ENCODE data around the gene RSPH6A. TPM values are rescaled to one million over a fixed set of nuclear protein-coding genes. Genes with fewer than 3 reads are reported as not detected.

The RSPH6A gene
- total RNA-seq, 1 experiment from 2014 or later = 0.52 TPM

GRCh38 chr19:45823182-45823581 lies 8.1 kb upstream of the RSPH6A start:
- TF ChIP-seq, protein P1, sequence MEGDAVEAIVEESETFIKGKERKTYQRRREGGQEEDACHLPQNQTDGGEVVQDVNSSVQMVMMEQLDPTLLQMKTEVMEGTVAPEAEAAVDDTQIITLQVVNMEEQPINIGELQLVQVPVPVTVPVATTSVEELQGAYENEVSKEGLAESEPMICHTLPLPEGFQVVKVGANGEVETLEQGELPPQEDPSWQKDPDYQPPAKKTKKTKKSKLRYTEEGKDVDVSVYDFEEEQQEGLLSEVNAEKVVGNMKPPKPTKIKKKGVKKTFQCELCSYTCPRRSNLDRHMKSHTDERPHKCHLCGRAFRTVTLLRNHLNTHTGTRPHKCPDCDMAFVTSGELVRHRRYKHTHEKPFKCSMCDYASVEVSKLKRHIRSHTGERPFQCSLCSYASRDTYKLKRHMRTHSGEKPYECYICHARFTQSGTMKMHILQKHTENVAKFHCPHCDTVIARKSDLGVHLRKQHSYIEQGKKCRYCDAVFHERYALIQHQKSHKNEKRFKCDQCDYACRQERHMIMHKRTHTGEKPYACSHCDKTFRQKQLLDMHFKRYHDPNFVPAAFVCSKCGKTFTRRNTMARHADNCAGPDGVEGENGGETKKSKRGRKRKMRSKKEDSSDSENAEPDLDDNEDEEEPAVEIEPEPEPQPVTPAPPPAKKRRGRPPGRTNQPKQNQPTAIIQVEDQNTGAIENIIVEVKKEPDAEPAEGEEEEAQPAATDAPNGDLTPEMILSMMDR (IDR thresholded peaks at IDR 0.05; ENCODE audit: unreplicated experiment) = no peak
- Mint-ChIP-seq H3K4me3 (ENCODE audit: low read depth, unreplicated experiment) (no peak overlapping the region), H3K36me3 (ENCODE audit: insufficient read depth, unreplicated experiment) (peaks cover 65% of the 10 kb centered on the region), H3K27ac (ENCODE audit: unreplicated experiment) (no peak overlapping the region), H3K4me1 (ENCODE audit: low read depth, unreplicated experiment) (no peaks in the 10 kb centered on the region), H3K27me3 (ENCODE audit: unreplicated experiment) (no peaks in the 10 kb centered on the region), H3K9me3 (ENCODE audit: low read depth, unreplicated experiment) (no peaks in the 10 kb centered on the region)
- CTCF ChIA-PET = interaction anchor here (0.7 kb wide), 1 partner anchor 62 kb away, joined by 3 read pairs; no protein-coding TSS in a partner anchor
- no TSS peak for BruUV-seq (replicated peaks)
- no peak for DNase-seq
- intact Hi-C loops (cut with micrococcal nuclease; ENCODE audit: unreplicated experiment) = no loop called here

DNA sequence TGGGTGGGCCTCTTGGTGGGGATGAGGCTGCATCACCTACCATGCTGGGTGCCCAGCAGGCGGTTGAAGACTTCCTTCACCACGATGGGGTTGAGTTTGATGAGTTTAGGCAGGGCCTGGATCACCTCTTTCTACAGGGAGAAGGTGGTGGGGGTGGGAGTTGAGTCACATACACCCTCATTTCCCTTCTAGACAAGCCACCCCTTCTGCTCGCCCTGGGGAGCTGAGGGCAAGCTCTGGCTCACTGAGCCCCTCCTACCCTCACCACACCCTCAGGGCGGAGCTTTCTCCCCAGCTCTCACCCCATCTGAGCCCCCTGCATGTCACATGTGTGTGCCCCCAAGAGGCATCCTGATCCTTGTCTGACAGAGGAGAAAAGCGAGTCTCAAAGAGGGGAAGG lies 7.6 kb upstream of the RSPH6A start:
- H3K4me1 Mint-ChIP-seq (ENCODE audit: low read depth, unreplicated experiment) = no peaks in the 10 kb centered on the region
- CTCF ChIA-PET = no interaction called here
- TF ChIP-seq, protein P1 (IDR thresholded peaks at IDR 0.05; ENCODE audit: unreplicated experiment) = no peak
- no peak overlapping the region for H3K27ac Mint-ChIP-seq (ENCODE audit: unreplicated experiment)
- no peak for DNase-seq
- H3K9me3 Mint-ChIP-seq (ENCODE audit: low read depth, unreplicated experiment) = no peaks in the 10 kb centered on the region
- H3K36me3 Mint-ChIP-seq (ENCODE audit: insufficient read depth, unreplicated experiment) = peaks cover 62% of the 10 kb centered on the region
- H3K27me3 Mint-ChIP-seq (ENCODE audit: unreplicated experiment) = no peaks in the 10 kb centered on the region
- intact Hi-C loops (cut with micrococcal nuclease; ENCODE audit: unreplicated experiment) = no loop called here
- BruUV-seq (replicated peaks) = no TSS peak
- H3K4me3 Mint-ChIP-seq (ENCODE audit: low read depth, unreplicated experiment) = no peak overlapping the region

- H3K4me1 Mint-ChIP-seq (ENCODE audit: low read depth, unreplicated experiment) = no peaks in the 10 kb centered on the region
- no peak overlapping the region for H3K4me3 Mint-ChIP-seq (ENCODE audit: low read depth, unreplicated experiment)
- H3K27ac Mint-ChIP-seq (ENCODE audit: unreplicated experiment) = peak overlapping the region; percentile 70
- H3K9me3 Mint-ChIP-seq (ENCODE audit: low read depth, unreplicated experiment) = no peaks in the 10 kb centered on the region
- no peaks in the 10 kb centered on the region for H3K27me3 Mint-ChIP-seq (ENCODE audit: unreplicated experiment)
- peaks cover 60% of the 10 kb centered on the region for H3K36me3 Mint-ChIP-seq (ENCODE audit: insufficient read depth, unreplicated experiment)
- intact Hi-C loops (cut with micrococcal nuclease; ENCODE audit: unreplicated experiment) = no loop called here
- TF ChIP-seq, protein P1 (IDR thresholded peaks at IDR 0.05; ENCODE audit: unreplicated experiment) = no peak
- no peak for DNase-seq
- CTCF ChIA-PET = no interaction called here
- BruUV-seq (replicated peaks) = no TSS peak
These were observed 6.5 kb upstream of the RSPH6A start for GRCh38 chr19:45821570-45821969.

GRCh38 chr19:45821103-45821521 lies 6.0 kb upstream of the RSPH6A start:
- Mint-ChIP-seq H3K36me3 (ENCODE audit: insufficient read depth, unreplicated experiment) (peaks cover 57% of the 10 kb centered on the region), H3K9me3 (ENCODE audit: low read depth, unreplicated experiment) (no peaks in the 10 kb centered on the region), H3K4me3 (ENCODE audit: low read depth, unreplicated experiment) (no peak overlapping the region), H3K27ac (ENCODE audit: unreplicated experiment) (peak overlapping the region; percentile 70), H3K27me3 (ENCODE audit: unreplicated experiment) (no peaks in the 10 kb centered on the region), H3K4me1 (ENCODE audit: low read depth, unreplicated experiment) (no peaks in the 10 kb centered on the region)
- TF ChIP-seq, protein P1 (IDR thresholded peaks at IDR 0.05; ENCODE audit: unreplicated experiment) = no peak
- CTCF ChIA-PET = no interaction called here
- no TSS peak for BruUV-seq (replicated peaks)
- intact Hi-C loops (cut with micrococcal nuclease; ENCODE audit: unreplicated experiment) = no loop called here
- no peak for DNase-seq
